K562 (cell line): ENCODE results near the gene KCNAB1. TPM values are rescaled to one million over a fixed set of nuclear protein-coding genes. Genes with fewer than 3 reads are reported as not detected.
A peak's percentile ranks its signal among the peaks of the same experiment; 100 is the strongest.

Experiments
- ARID3B ChIP-seq: fragments of 250-450 bp; sonication (Bioruptor Pico); IDR thresholded peaks from 2 replicates; pipeline ENCODE4 v1.4.0; 2020; ENCODE audit warnings: borderline replicate concordance
- DEAF1 ChIP-seq: fragments of 450-650 bp; formaldehyde crosslinking; IDR thresholded peaks from 2 replicates; pipeline ENCODE4 v1.4.0; 2020; ENCODE audit warnings: mild to moderate bottlenecking, moderate library complexity
- FOSL1 ChIP-seq: fragments of 200-800 bp; sonication (Bioruptor generic); conservative IDR thresholded peaks from 2 replicates; pipeline ENCODE4 v1.6.1; 2016; ENCODE audit warnings: missing genetic modification characterization, missing compliant biosample characterization
- GABPA ChIP-seq: fragments of 200-800 bp; sonication (Bioruptor generic); conservative IDR thresholded peaks from 2 replicates; pipeline ENCODE4 v1.6.1; 2016; ENCODE audit warnings: low read depth, missing genetic modification characterization, missing compliant biosample characterization
- HCFC1 ChIP-seq: IDR thresholded peaks from 2 replicates; pipeline ENCODE4 v1.6.1; 2012; ENCODE audit warnings: low read depth, low read length, improper control_type of control experiment
- HOXB6 ChIP-seq: fragments of 250-450 bp; sonication (Bioruptor Pico); IDR thresholded peaks from 2 replicates; pipeline ENCODE4 v1.5.1; 2022; ENCODE audit warnings: mild to moderate bottlenecking, borderline replicate concordance
- KHSRP ChIP-seq: fragments of 450-650 bp; IDR thresholded peaks from 2 replicates; pipeline ENCODE4 v1.6.1; 2017
- MYBL2 ChIP-seq, 2 experiments: fragments of 450-650 bp in 1 of 2; sonication (generic) in 1 of 2; formaldehyde crosslinking in 1 of 2; IDR thresholded peaks; 2 replicates each; pipeline versions ENCODE4 v1.6.1 to v1.8.1; 2017 to 2022; ENCODE audit warnings: borderline replicate concordance in 1 of 2, inconsistent platforms in 1 of 2, low read depth in 1 of 2, mild to moderate bottlenecking in 1 of 2, missing genetic modification reagents in 1 of 2, moderate library complexity in 1 of 2
- MYNN ChIP-seq, 2 experiments: sonication (generic); formaldehyde crosslinking in 1 of 2; IDR thresholded peaks; 2 replicates each; pipeline versions ENCODE4 v1.5.0 to v1.6.1; 2016 to 2020; ENCODE audit warnings: antibody characterized with exemption in 1 of 2, missing genetic modification reagents in 1 of 2
- NFE2 ChIP-seq: IDR thresholded peaks from 2 replicates; pipeline ENCODE4 v1.6.1; 2014; ENCODE audit warnings: antibody characterized with exemption, low read depth
- RB1 ChIP-seq: fragments of 450-650 bp; IDR thresholded peaks from 2 replicates; pipeline ENCODE4 v1.6.1; 2017; ENCODE audit warnings: low read depth, mild to moderate bottlenecking
- SMARCE1 ChIP-seq: fragments of 450-650 bp; IDR thresholded peaks from 2 replicates; pipeline ENCODE4 v1.7.1; 2016; ENCODE audit warnings: mild to moderate bottlenecking
- SNIP1 ChIP-seq: fragments of 450-650 bp; IDR thresholded peaks from 2 replicates; pipeline ENCODE4 v1.7.1; 2017; ENCODE audit warnings: low read depth, mild to moderate bottlenecking
- SREBF1 ChIP-seq: fragments of 150-350 bp; IDR thresholded peaks from 2 replicates; pipeline ENCODE4 v1.6.1; 2014; ENCODE audit warnings: antibody characterized with exemption, low read depth, low read length, borderline replicate concordance
- TAF1 ChIP-seq: IDR thresholded peaks from 2 replicates; pipeline ENCODE4 v1.6.1; 2011; ENCODE audit warnings: mild to moderate bottlenecking, low read length, moderate library complexity; ENCODE audit not compliant: insufficient read depth, control insufficient read depth, severe bottlenecking; ENCODE audit errors: extremely low read depth
- THAP7 ChIP-seq: fragments of 250-450 bp; sonication (Bioruptor Pico); IDR thresholded peaks from 2 replicates; pipeline ENCODE4 v1.5.0; 2021
- TRIM28 ChIP-seq: fragments of 450-650 bp; IDR thresholded peaks from 2 replicates; pipeline ENCODE4 v1.6.1; 2017
- ZBTB7A ChIP-seq: IDR thresholded peaks from 2 replicates; pipeline ENCODE4 v1.6.1; 2011; ENCODE audit warnings: low read depth, mild to moderate bottlenecking, low read length, moderate library complexity, borderline replicate concordance; ENCODE audit not compliant: control insufficient read depth
- ZNF311 ChIP-seq: fragments of 250-450 bp; sonication (Bioruptor Pico); IDR thresholded peaks from 2 replicates; pipeline ENCODE4 v1.4.0; 2020; ENCODE audit warnings: mild to moderate bottlenecking, moderate library complexity
- ZNF583 ChIP-seq: fragments of 250-450 bp; sonication (Bioruptor Pico); IDR thresholded peaks from 2 replicates; pipeline ENCODE4 v1.4.0; 2020
- polyA plus RNA-seq, 8 experiments: library from polyadenylated mRNA; depleted of rRNA in 4 of 8; stranded (reverse) in 5 of 8; unstranded in 3 of 8; fragments of >200 nt; fragmentation: Nextera tagmentation in 2 of 8; fragmentation: Illumina TruSeq in 1 of 8; extraction: Ambion mirVana in 2 of 8; extraction: Trizol in 1 of 8; gene quantifications; 2 replicates each; pipeline versions ENCODE4 v1.2.1 to v1.2.3, GENCODE V29; 2011 to 2014; ENCODE audit warnings: inconsistent platforms in 1 of 8, missing spikeins in 1 of 8
- total RNA-seq, 7 experiments: library from RNA; depleted of rRNA in 6 of 7; stranded (reverse); fragments of >200 nt in 6 of 7; fragmentation: Illumina TruSeq in 2 of 7; extraction: Trizol in 2 of 7; gene quantifications; 2 replicates each; pipeline versions ENCODE4 v1.2.1 to v1.2.3, GENCODE V29; 2011 to 2021; ENCODE audit warnings: low replicate concordance in 1 of 7
- TF ChIP-seq, protein P1 (sequence below): fragments of 250-450 bp; sonication (Bioruptor Pico); IDR thresholded peaks from 2 replicates; pipeline ENCODE4 v1.5.1; 2021; ENCODE audit warnings: mild to moderate bottlenecking

KCNAB1 gene
- total and polyA plus RNA-seq, 9 of the 15 experiments (the other 6 are each of a cell fraction or from before 2014, with no cell fraction given): 0.14 to 1.2 (median 0.51) TPM

- TF ChIP-seq ARID3B (no peak), ZBTB7A (peak; percentile 53; the same call in 1 of the 2 replicates), THAP7 (CRISPR knock-in tag) (no peak), MYNN (IDR thresholded peaks at IDR 0.05) (0 out of 2 replicates have a peak, but pooled peaks have one; percentile 31), MYNN (CRISPR knock-in tag; IDR thresholded peaks at IDR 0.05) (no peak), DEAF1 (CRISPR knock-in tag) (no peak), ZNF583 (CRISPR knock-in tag) (no peak), SREBF1 (no peak), MYBL2 (IDR thresholded peaks at IDR 0.05; ENCODE audit: low read depth) (peak; percentile 64; the same call in 1 of the 2 replicates), MYBL2 (CRISPR knock-in tag; IDR thresholded peaks at IDR 0.05; ENCODE audit: borderline replicate concordance) (no peak), SMARCE1 (no peak), TAF1 (peak; percentile 83), HOXB6 (CRISPR knock-in tag) (no peak), KHSRP (no peak), NFE2 (0 out of 2 replicates have a peak, but pooled peaks have one; percentile 5), ZNF311 (CRISPR knock-in tag) (no peak), TRIM28 (no peak), HCFC1 (peak; percentile 93), FOSL1 (tag) (peak; percentile 40), GABPA (tag) (peak; percentile 92), SNIP1 (no peak), RB1 (peak; percentile 74; the same call in 1 of the 2 replicates)
- TF ChIP-seq, protein P1, sequence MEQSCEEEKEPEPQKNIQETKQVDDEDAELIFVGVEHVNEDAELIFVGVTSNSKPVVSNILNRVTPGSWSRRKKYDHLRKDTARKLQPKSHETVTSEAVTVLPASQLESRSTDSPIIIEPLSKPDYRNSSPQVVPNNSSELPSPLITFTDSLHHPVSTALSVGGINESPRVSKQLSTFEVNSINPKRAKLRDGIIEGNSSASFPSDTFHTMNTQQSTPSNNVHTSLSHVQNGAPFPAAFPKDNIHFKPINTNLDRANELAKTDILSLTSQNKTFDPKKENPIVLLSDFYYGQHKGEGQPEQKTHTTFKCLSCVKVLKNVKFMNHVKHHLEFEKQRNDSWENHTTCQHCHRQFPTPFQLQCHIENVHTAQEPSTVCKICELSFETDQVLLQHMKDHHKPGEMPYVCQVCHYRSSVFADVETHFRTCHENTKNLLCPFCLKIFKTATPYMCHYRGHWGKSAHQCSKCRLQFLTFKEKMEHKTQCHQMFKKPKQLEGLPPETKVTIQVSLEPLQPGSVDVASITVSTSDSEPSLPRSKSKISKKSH: no peak
Measured at GRCh38 chr3:156554842-156555687, 434.7 kb downstream of the KCNAB1 start, which contains the start of gene SSR3 (continued).
